ENCODE results near the gene PARP16.

GRCh38 chr15:65244638-65245037, 42.0 kb downstream of the PARP16 start:
- no peak for TF ChIP-seq CTCF (IDR thresholded peaks at IDR 0.05)
- no peak for TF ChIP-seq POLR2A (IDR thresholded peaks at IDR 0.05)
